ENCODE measurements around the gene COL24A1.

DNA sequence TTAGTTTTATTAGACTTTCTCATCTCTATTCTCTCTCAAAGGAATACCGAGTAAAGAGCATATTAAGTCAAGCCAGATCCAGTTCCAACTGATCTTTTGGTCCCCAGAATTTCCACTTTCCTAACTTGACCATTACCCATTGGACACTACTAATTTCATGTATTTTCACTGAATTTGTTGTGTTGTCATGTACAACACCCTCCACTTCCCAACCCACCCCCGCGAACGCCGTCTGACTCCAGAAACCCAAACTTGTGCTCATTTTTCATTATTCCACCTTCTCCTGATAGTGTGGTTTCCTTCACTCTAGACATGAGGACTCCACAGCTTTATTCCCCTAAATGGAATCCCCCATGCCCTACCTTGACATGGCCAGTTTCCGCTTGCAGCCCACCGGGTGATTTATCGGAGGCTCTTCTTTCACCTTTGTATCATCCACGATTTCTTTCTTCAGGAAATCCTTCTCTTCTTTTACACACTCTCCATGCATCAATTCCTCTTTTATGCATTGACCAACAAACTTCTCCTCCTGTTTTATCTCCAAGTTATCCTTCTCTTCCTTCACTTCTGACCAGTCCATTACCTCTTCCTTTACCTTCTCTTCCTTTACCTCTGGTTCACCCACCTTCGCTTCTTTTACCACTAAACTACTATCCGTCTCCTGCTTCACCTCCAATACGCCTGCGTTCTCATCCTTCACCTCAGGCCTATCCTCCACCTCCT, 449.1 kb downstream of the COL24A1 start:
- TF ChIP-seq CTCF (IDR thresholded peaks at IDR 0.05) (no peak), REST (IDR thresholded peaks at IDR 0.05; ENCODE audit: insufficient read depth in 1 of 2, low read depth in 2 of 2, low read length in 1 of 2) (no peak), SIN3A (IDR thresholded peaks at IDR 0.05; ENCODE audit: borderline replicate concordance, insufficient read depth, low read depth, low read length) (no peak), POLR2AphosphoS5 (IDR thresholded peaks at IDR 0.05; ENCODE audit: low read depth, low read length) (no peak), TCF7L2 (IDR thresholded peaks at IDR 0.05; ENCODE audit: low read depth, low read length) (no peak)

Data from Panc1 (cell line).